Heart left ventricle (tissue), 16 donors: ENCODE data around the gene HOXC10. TPM values are rescaled to one million over a fixed set of nuclear protein-coding genes. Genes with fewer than 3 reads are reported as not detected.

ENCODE experiments used
- ATAC-seq, 4 donors: fragments of 200-7000 bp; cut with Tn5 transposase; one replicate each; pipeline ENCODE4 v1.9.1; 2020 to 2022; ENCODE audit warnings: moderate library complexity in 4 of 4, mild to moderate bottlenecking in 3 of 4, moderate number of reproducible peaks in 1 of 4
- DNase-seq, 5 donors: peaks; one replicate each; pipeline ENCODE4 v3.0.0-alpha.2; 2020
- H3K27ac ChIP-seq, 12 donors: fragments of 200-600 bp; sonication (generic) in 4 of 12; one replicate each; pipeline versions ENCODE4 v1.5.0 to v1.8.0; 2016 to 2022; ENCODE audit warnings: mild to moderate bottlenecking in 2 of 12
- H3K27me3 ChIP-seq, 9 donors: fragments of 200-600 bp; sonication (generic) in 2 of 9; one replicate each; pipeline versions ENCODE4 v1.5.1 to v1.8.0; 2016 to 2022; ENCODE audit warnings: mild to moderate bottlenecking in 3 of 9
- H3K36me3 ChIP-seq, 9 donors: fragments of 200-600 bp; sonication (generic) in 2 of 9; one replicate each; pipeline versions ENCODE4 v1.5.0 to v1.8.0; 2018 to 2022; ENCODE audit warnings: mild to moderate bottlenecking in 2 of 9
- H3K4me1 ChIP-seq, 12 donors: fragments of 200-600 bp; sonication (generic) in 4 of 12; one replicate each; pipeline versions ENCODE4 v1.5.0 to v1.8.0; 2016 to 2022; ENCODE audit warnings: mild to moderate bottlenecking in 3 of 12
- H3K4me3 ChIP-seq, 12 donors: fragments of 200-600 bp; sonication (generic) in 4 of 12; one replicate each; pipeline versions ENCODE4 v1.5.0 to v1.8.0; 2017 to 2022; ENCODE audit warnings: mild to moderate bottlenecking in 9 of 12, moderate library complexity in 4 of 12
- H3K9me3 ChIP-seq, 12 donors: fragments of 200-600 bp; sonication (generic) in 4 of 12; one replicate each; pipeline versions ENCODE4 v1.5.0 to v1.8.0; 2016 to 2022; ENCODE audit warnings: mild to moderate bottlenecking in 1 of 12
- POLR2A ChIP-seq, 2 donors: fragments of 450-650 bp; IDR thresholded peaks; one replicate each; pipeline ENCODE4 v1.6.1; 2017; ENCODE audit warnings: antibody characterized with exemption in 2 of 2, mild to moderate bottlenecking in 2 of 2, moderate library complexity in 2 of 2
- WGBS, 4 donors: extraction: QIAGEN DNeasy Blood & Tissue Kit in 2 of 4; methylation state at CpG; one replicate each; pipeline versions ENCODE4 v1.1.5 to v1.1.7; 2013 to 2018; 5-methylcytosine and 5-hydroxymethylcytosine counted together
- intact Hi-C, 10 donors: fragments of 100-400 bp; cut with DNase I; formaldehyde crosslinking; loops; one replicate each; pipeline versions ENCODE4 v1.11.1 to v1.14.2; 2022
- microRNA counts, 2 donors: library from miRNA; unstranded; fragments of <30 nt; microRNA quantifications; one replicate each; lab custom pipeline; 2016
- microRNA-seq, 4 donors: library from miRNA; unstranded; fragments of <30 nt; microRNA quantifications; one replicate each; pipeline versions ENCODE4 to v1.2.0, GENCODE V29; 2017 to 2020
- polyA plus RNA-seq, 2 donors: library from polyadenylated mRNA; stranded (reverse); fragments of 200-250 nt; gene quantifications; one replicate each; pipeline ENCODE4 v1.2.3, GENCODE V29; 2013
- total RNA-seq, 9 donors: library from RNA; depleted of rRNA in 2 of 9; stranded (reverse); fragments of >200 nt in 2 of 9; fragmentation: NEBNext Ultra II Directional in 3 of 9; extraction: Animal tissue kit (Norgen Biotek cat#: 25700) in 3 of 9; gene quantifications; one replicate each; pipeline versions ENCODE4 v1.1.0 to v1.2.4, GENCODE V29; 2016 to 2023
- TF ChIP-seq, protein P1 (sequence below), 12 donors: fragments of 200-600 bp; sonication (generic) in 4 of 12; IDR thresholded peaks; one replicate each; pipeline versions ENCODE4 v1.5.0 to v1.8.0; 2018 to 2022; ENCODE audit warnings: antibody characterized with exemption in 12 of 12, mild to moderate bottlenecking in 5 of 12
- donor health status: ischemic (EF 13 %, LVEDD 7.1; RV severe dilation, severe dysfunction).
- donor health status: healthy with polysubstance abuse.
- donor health status: DM: no; HTN: yes; CAD: no.
- donor health status: DM: no; HTN: no; CAD: no.
- donor health status: ischemic (EF 25% LVEDD 6.9; RV normal size, moderate dysfunction).
- donor health status: ischemic (EF 25% LVEDD 5.7; RV mildly dilated, moderate dysfunction).
- donor health status: healthy.
- donor health status: DM: yes; HTN: yes; CAD: no.
- donor health status: ischemic (EF 35%, LVEDD 5.7; RV mildly dilated, moderate dysfunction).
- donor health status: nonischemic (EF 11% LVEDD 7.7; RV severe dilation, severe dysfunction).
- donor health status: DM: yes; HTN: yes; CAD: no.
- donor health status: PGD.
- donor health status: ischemic (EF 29% LVEDD 5.4; RV normal size, mild dysfunction).
- donor health status: nonischemic (EF 23%, LVEDD 6.1; RV moderate dilation, normal function).

HOXC10 gene
- total and polyA plus RNA-seq, 11 donors, result not detected

DNA sequence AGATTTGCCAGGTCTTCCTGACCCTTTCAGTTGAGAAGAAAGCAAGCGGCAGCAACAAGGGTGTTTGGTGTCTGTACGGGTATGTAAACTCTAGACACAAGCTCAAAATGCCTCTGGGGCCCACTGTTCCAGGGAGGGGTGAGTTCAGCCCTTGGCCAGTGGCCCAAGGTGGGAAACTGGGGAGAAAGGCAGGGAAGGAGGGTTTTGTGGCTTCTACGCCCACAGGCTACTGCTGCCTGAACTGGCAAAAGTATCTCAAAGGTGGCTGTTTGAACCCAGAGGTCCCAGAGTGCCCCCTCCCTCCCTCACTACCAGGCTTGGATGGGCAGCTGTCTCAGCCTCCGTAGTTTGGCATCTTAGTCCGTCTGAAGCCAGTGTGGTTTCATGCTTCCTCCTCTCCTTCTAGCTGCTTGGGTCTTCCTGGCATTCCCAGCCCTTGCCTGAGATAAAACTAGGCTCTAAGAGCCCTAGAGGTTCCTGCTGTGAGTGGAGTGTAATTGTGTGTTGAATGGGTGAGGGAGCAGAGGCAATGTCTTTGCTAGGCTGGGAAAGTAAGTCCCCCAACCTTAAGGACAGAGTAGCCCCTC lies 53.4 kb downstream of the HOXC10 start:
- no peak for ATAC-seq
- Histone ChIP-seq H3K27me3 (peaks cover 51 to 100% (median 90%) of the 10 kb centered on the region in 9 donors), H3K4me1 (peaks cover 0 to 14% (median 0%) of the 10 kb centered on the region in 12 donors), H3K36me3 (no peaks in the 10 kb centered on the region), H3K27ac (no peak overlapping the region), H3K9me3 (no peaks in the 10 kb centered on the region), H3K4me3 (no peak overlapping the region)
- no peak for TF ChIP-seq POLR2A (IDR thresholded peaks at IDR 0.05)
- TF ChIP-seq, protein P1, sequence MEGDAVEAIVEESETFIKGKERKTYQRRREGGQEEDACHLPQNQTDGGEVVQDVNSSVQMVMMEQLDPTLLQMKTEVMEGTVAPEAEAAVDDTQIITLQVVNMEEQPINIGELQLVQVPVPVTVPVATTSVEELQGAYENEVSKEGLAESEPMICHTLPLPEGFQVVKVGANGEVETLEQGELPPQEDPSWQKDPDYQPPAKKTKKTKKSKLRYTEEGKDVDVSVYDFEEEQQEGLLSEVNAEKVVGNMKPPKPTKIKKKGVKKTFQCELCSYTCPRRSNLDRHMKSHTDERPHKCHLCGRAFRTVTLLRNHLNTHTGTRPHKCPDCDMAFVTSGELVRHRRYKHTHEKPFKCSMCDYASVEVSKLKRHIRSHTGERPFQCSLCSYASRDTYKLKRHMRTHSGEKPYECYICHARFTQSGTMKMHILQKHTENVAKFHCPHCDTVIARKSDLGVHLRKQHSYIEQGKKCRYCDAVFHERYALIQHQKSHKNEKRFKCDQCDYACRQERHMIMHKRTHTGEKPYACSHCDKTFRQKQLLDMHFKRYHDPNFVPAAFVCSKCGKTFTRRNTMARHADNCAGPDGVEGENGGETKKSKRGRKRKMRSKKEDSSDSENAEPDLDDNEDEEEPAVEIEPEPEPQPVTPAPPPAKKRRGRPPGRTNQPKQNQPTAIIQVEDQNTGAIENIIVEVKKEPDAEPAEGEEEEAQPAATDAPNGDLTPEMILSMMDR (IDR thresholded peaks at IDR 0.05), result no peak
- 28 to 46% (median 39%) methylated on average over 5 of the region's 5 CpGs for WGBS, 4 donors
- no peak for DNase-seq
- intact Hi-C loops, result no loop called here

DNA sequence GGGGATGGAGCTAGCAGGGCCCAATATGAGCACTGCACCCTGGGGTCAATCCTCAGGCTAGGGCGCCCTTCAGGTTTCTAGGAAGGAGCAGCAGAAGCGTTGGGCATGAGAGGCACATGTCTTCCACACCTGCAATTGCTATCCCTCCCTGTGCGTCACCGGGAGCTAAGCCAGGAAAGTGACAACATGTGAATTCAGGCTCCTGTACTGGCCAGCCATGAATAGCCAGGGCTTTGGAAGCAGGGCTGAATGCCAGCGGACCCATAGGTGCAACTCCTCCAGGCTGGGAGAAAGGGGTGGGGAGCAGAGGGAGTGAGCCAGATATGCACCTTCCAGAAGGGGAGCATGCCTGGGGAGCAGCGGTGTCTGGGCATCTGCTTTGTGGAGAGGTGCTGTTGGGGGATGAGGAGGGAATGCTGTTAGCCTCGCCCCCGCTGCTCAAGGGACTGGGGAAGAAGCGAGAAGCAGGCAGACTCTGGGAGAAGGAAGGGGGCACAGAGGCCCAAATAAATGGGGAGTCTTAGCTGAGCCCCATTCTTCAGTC lies 54.0 kb downstream of the HOXC10 start:
- intact Hi-C loops, result no loop called here
- 17 to 31% (median 19%) methylated on average over 8 to 9 of the region's 9 CpGs for WGBS, 4 donors
- Histone ChIP-seq H3K9me3 (no peaks in the 10 kb centered on the region), H3K36me3 (no peaks in the 10 kb centered on the region), H3K27me3 (peaks cover 51 to 98% (median 90%) of the 10 kb centered on the region in 9 donors), H3K27ac (no peak overlapping the region), H3K4me3 (no peak overlapping the region), H3K4me1 (peaks cover 0 to 8% (median 0%) of the 10 kb centered on the region in 12 donors)
- ATAC-seq, result no peak
- DNase-seq, result no peak
- no peak for TF ChIP-seq POLR2A (IDR thresholded peaks at IDR 0.05)

DNA sequence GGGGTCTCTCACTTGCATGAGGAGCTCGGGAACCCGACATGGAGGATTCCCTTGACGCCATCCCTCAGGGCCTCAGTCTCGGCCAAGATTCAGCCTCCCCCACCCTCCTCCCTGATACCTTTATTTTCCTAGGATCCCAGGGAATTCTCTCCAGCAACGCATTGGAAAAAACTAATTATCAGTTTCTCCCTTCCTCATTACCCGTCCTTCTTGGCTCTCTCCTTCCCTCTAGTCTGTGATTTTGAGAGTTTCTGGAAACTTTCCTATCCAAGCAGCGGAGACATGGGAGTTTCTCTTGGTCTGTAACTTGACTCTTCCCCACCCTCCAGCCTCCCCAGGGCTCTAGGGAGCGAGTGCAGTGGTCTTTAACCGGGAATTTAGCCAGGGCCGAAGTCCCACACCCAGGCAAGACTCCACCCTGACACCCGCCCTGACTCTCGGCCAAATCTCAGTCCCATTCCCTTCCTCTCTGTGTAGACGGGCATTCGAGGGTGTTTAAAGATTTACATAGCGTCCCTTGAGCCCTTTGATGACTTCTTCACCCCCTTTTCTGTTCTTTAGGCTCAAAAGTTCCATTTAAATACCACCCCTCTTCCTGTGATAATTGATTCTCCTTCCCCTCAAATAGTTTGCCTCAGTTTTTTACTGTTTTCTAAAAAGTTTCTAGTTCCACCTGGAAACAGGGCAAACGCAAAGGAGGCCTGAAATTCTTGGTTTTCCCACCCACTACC lies 54.6 kb downstream of the HOXC10 start:
- peaks cover 46 to 98% (median 90%) of the 10 kb centered on the region in 9 donors for H3K27me3 ChIP-seq
- H3K4me1 ChIP-seq, result peaks cover 0 to 2% (median 0%) of the 10 kb centered on the region in 12 donors
- 4 to 8% (median 6%) methylated on average over 16 of the region's 16 CpGs for WGBS, 4 donors
- H3K27ac ChIP-seq, result no peak overlapping the region
- peak in 1 of 4 donors; percentile 34 for ATAC-seq
- intact Hi-C loops, result no loop called here
- DNase-seq, result peak in 1 of 5 donors; percentile 26
- no peaks in the 10 kb centered on the region for H3K9me3 ChIP-seq
- no peaks in the 10 kb centered on the region for H3K36me3 ChIP-seq
- TF ChIP-seq POLR2A (IDR thresholded peaks at IDR 0.05), result no peak
- TF ChIP-seq, protein P1 (IDR thresholded peaks at IDR 0.05), result no peak
- H3K4me3 ChIP-seq, result no peak overlapping the region

MicroRNA genes within 50 kb of the gene (microRNA counts, 767-probe panel; counts per million panel counts)
- microRNA hsa-miR-196a-5p (lab: Ali Mortazavi, UCI), result 1,966 to 1,986 counts per million in 2 donors
- microRNA hsa-miR-615-3p (lab: Ali Mortazavi, UCI), result 71.6 to 758 counts per million in 2 donors
- 0 to 71.6 counts per million in 2 donors for microRNA hsa-miR-615-5p (lab: Ali Mortazavi, UCI)

Small RNAs within 50 kb of the gene (microRNA-seq; reads per million reads assigned to microRNA genes)
- 0 to 2.1 (median 0.21) reads per million in 4 donors for gene MIR196A2
- 2.4 to 5.0 (median 2.9) reads per million in 4 donors for gene MIR615

Other genes with a start within 250 kb of the HOXC10 start
- 1 to 10 TPM in 7 of 9 donors, under 1 TPM in 1, not detected in 1; 0.68 to 4.4 (median 2.3) TPM for gene CISTR, start 233.2 kb upstream of the HOXC10 start, total RNA-seq
- gene CISTR, start 233.2 kb upstream of the HOXC10 start, polyA plus RNA-seq, result 1 to 10 TPM in 1 of 2 donors, under 1 TPM in 1; 0.24 to 2.5 TPM
- gene HOXC13, start 46.3 kb upstream of the HOXC10 start, total RNA-seq, result not detected
- not detected for gene HOXC13, start 46.3 kb upstream of the HOXC10 start, polyA plus RNA-seq
- not detected for gene HOXC12, start 30.2 kb upstream of the HOXC10 start, total RNA-seq
- gene HOXC12, start 30.2 kb upstream of the HOXC10 start, polyA plus RNA-seq, result not detected
- not detected for gene HOXC11, start 12.0 kb upstream of the HOXC10 start, total RNA-seq
- not detected for gene HOXC11, start 12.0 kb upstream of the HOXC10 start, polyA plus RNA-seq
- gene HOTAIR, start 10.2 kb upstream of the HOXC10 start, total RNA-seq, result not detected
- gene HOTAIR, start 10.2 kb upstream of the HOXC10 start, polyA plus RNA-seq, result not detected
- gene HOXC9, start 15.0 kb downstream of the HOXC10 start, total RNA-seq, result not detected
- not detected for gene HOXC9, start 15.0 kb downstream of the HOXC10 start, polyA plus RNA-seq
- gene HOXC8, start 23.8 kb downstream of the HOXC10 start, total RNA-seq, result not detected
- gene HOXC8, start 23.8 kb downstream of the HOXC10 start, polyA plus RNA-seq, result not detected
- under 1 TPM in 1 of 9 donors, not detected in 8; 0.40 TPM for gene HOXC6, start 43.3 kb downstream of the HOXC10 start, total RNA-seq
- under 1 TPM; 0.04 to 0.08 TPM for gene HOXC6, start 43.3 kb downstream of the HOXC10 start, polyA plus RNA-seq
- gene HOXC5, start 47.9 kb downstream of the HOXC10 start, total RNA-seq, result not detected
- not detected for gene HOXC5, start 47.9 kb downstream of the HOXC10 start, polyA plus RNA-seq
- 1 to 10 TPM in 1 of 9 donors, under 1 TPM in 2, not detected in 6; 0.20 to 1.2 (median 0.29) TPM for gene HOXC4, start 68.7 kb downstream of the HOXC10 start, total RNA-seq
- gene HOXC4, start 68.7 kb downstream of the HOXC10 start, polyA plus RNA-seq, result under 1 TPM in 1 of 2 donors, not detected in 1; 0.06 TPM
- gene SMUG1, start 203.8 kb downstream of the HOXC10 start, total RNA-seq, result 10 to 100 TPM; 10.5 to 18.9 (median 15.7) TPM
- 10 to 100 TPM; 13.3 to 21.9 TPM for gene SMUG1, start 203.8 kb downstream of the HOXC10 start, polyA plus RNA-seq